ENCODE results near the gene MBTPS1. TPM values are rescaled to one million over a fixed set of nuclear protein-coding genes. Genes with fewer than 3 reads are reported as not detected.

MBTPS1 gene
- total RNA-seq, 4 donors from 2014 or later: 70.0 to 116 (median 86.5) TPM

DNA sequence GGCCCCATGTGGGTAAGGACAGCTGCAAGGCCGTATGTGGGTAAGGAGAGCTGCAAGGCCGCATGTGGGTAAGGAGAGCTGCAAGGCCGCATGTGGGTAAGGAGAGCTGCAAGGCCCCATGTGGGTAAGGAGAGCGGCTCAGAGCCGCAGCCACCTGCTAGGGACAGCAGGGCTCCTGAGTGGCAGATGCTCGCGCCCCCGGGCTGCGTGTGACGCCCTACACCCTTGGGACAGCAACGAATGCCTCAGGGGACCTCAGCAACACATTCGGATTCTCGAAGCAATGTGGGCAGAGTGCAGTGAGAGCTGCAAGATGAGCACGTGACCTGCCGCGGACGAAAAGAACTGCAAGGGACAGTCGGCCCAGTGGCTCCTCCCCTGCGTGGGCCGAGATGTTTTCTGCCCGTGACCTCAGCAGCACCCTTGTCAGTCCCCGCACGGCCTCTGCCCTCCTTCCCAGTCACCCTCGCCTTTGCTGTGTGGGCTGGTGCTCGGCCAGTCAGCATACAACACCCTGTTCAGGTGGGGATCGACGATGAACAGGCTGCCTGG lies 64.6 kb downstream of the MBTPS1 start:
- TF ChIP-seq EP300 (IDR thresholded peaks at IDR 0.05) (no peak), POLR2A (IDR thresholded peaks at IDR 0.05) (no peak), POLR2AphosphoS5 (IDR thresholded peaks at IDR 0.05) (no peak)
- TF ChIP-seq, protein P1, sequence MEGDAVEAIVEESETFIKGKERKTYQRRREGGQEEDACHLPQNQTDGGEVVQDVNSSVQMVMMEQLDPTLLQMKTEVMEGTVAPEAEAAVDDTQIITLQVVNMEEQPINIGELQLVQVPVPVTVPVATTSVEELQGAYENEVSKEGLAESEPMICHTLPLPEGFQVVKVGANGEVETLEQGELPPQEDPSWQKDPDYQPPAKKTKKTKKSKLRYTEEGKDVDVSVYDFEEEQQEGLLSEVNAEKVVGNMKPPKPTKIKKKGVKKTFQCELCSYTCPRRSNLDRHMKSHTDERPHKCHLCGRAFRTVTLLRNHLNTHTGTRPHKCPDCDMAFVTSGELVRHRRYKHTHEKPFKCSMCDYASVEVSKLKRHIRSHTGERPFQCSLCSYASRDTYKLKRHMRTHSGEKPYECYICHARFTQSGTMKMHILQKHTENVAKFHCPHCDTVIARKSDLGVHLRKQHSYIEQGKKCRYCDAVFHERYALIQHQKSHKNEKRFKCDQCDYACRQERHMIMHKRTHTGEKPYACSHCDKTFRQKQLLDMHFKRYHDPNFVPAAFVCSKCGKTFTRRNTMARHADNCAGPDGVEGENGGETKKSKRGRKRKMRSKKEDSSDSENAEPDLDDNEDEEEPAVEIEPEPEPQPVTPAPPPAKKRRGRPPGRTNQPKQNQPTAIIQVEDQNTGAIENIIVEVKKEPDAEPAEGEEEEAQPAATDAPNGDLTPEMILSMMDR (IDR thresholded peaks at IDR 0.05): no peak
- Histone ChIP-seq H3K4me3 (no peak overlapping the region), H3K27ac (no peak overlapping the region), H3K4me1 (no peaks in the 10 kb centered on the region), H3K9me3 (no peaks in the 10 kb centered on the region), H3K27me3 (no peaks in the 10 kb centered on the region), H3K36me3 (peaks cover 92% of the 10 kb centered on the region)
- peak; percentile 40 to 74 for DNase-seq (ENCODE audit: low spot score in 2 of 2)
- 89% methylated on average over 27 of the region's 27 CpGs for WGBS

DNA sequence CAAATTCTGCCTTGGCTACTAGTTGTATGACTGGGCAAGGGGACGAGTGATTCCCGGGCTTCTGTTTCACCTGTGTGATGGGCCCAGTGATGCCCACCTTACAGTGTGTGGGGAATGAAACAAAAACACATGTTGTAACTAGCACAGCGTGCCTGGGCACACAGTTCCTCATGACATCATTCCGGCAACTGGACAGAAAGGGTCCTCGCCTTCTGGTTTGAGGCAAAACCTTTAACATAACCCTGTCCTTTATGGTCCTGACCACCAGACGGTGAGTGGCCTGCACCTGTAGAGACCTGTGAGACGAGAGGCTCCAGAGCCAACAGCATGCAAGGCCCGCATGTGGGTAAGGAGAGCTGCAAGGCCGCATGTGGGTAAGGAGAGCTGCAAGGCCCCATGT lies 66.4 kb downstream of the MBTPS1 start:
- Histone ChIP-seq H3K4me1 (no peaks in the 10 kb centered on the region), H3K9me3 (no peaks in the 10 kb centered on the region), H3K27me3 (no peaks in the 10 kb centered on the region), H3K27ac (no peak overlapping the region), H3K36me3 (peaks cover 74% of the 10 kb centered on the region), H3K4me3 (no peak overlapping the region)
- DNase-seq (ENCODE audit: low spot score in 2 of 2): peak in 1 of 2 donors; percentile 39
- 93% methylated on average over 9 of the region's 9 CpGs for WGBS
- TF ChIP-seq POLR2AphosphoS5 (IDR thresholded peaks at IDR 0.05) (no peak), EP300 (IDR thresholded peaks at IDR 0.05) (no peak), POLR2A (IDR thresholded peaks at IDR 0.05) (no peak)
- TF ChIP-seq, protein P1 (IDR thresholded peaks at IDR 0.05): no peak

DNA sequence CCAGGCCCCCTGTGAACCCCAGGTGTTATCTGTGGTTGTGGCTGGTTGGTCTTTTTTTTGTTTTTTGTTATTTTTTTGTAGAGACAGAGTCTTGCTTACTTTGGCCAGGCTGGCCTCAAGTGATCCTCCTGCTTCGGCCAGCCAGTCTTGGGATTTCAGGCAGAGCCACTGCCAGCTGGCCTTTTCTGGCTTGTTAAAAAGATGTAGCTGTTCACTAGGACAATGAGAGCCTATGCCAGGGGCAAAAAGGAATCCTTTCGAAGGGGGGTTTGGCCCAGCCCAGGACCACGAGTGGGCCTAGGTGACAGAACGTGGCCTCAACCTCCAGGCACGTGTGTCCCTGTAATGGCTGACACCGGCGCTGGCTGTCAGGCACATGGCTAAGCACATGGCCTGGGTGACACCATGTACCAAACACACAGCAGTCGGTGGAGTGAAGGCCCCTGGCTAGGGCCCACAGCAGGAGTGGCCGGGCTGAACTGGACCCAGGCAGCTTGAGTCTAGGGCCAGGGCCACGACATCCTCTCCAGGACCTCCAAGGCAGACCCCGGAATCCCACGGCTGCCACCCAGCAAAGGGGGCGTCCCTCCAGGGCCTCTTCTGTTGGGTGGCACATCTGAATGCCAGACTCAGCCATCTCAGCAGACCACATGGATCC lies 67.2 kb downstream of the MBTPS1 start:
- Histone ChIP-seq H3K36me3 (peaks cover 66% of the 10 kb centered on the region), H3K4me1 (no peaks in the 10 kb centered on the region), H3K27me3 (peaks cover 5% of the 10 kb centered on the region), H3K27ac (no peak overlapping the region), H3K9me3 (no peaks in the 10 kb centered on the region), H3K4me3 (no peak overlapping the region)
- DNase-seq (ENCODE audit: low spot score in 2 of 2): peak in 1 of 2 donors; percentile 53
- TF ChIP-seq, protein P1 (IDR thresholded peaks at IDR 0.05): no peak
- no peak for TF ChIP-seq POLR2A (IDR thresholded peaks at IDR 0.05)
- no peak for TF ChIP-seq POLR2AphosphoS5 (IDR thresholded peaks at IDR 0.05)
- no peak for TF ChIP-seq EP300 (IDR thresholded peaks at IDR 0.05)
- 72% methylated on average over 10 of the region's 13 CpGs for WGBS

DNA sequence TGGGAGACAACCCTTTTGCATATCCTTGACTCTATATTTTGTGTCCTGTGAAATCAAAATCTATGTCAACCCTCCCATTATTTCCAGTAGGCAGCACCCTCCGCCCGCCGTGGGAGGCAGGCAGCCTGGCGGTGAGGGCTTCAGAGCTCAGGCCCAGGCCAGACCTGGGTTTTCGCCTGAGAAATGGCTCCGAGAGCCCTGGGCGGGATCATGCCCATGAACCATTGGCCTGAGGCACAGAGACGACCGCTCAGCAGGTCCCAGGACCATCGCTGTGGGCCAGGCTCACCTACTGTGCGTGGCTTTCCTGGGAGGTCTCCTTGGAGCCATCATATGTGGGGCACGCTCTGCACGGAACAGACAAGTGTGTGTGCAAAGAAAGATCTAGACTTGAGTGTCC lies 67.9 kb downstream of the MBTPS1 start:
- DNase-seq (ENCODE audit: low spot score in 2 of 2): peak in 1 of 2 donors; percentile 37
- TF ChIP-seq, protein P1 (IDR thresholded peaks at IDR 0.05): no peak
- no peak for TF ChIP-seq POLR2AphosphoS5 (IDR thresholded peaks at IDR 0.05)
- TF ChIP-seq EP300 (IDR thresholded peaks at IDR 0.05): no peak
- no peak for TF ChIP-seq POLR2A (IDR thresholded peaks at IDR 0.05)
- no peaks in the 10 kb centered on the region for H3K4me1 ChIP-seq
- no peak overlapping the region for H3K27ac ChIP-seq
- H3K36me3 ChIP-seq: peaks cover 59% of the 10 kb centered on the region
- no peaks in the 10 kb centered on the region for H3K9me3 ChIP-seq
- no peak overlapping the region for H3K4me3 ChIP-seq
- 90% methylated on average over 6 of the region's 13 CpGs for WGBS
- H3K27me3 ChIP-seq: peaks cover 7% of the 10 kb centered on the region

DNA sequence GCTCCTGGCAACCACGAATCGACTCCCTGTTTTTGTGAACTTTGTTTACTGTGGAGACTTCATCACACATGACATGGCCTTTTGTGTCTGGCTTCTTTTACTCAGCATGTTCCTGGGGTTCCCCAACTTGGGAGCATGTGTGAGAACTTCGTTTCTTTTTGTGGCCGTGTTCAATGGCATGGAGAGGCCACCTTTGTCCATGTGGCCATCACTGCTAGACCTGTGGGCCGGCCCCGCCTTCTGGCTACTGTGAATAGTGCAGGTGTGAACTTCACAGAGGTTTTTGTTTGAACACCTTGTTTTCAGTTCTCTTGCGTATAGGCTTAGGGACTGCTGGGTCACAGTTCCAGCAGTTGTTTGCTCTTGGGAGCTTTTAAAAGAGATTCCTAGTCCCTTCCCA lies 68.5 kb downstream of the MBTPS1 start:
- TF ChIP-seq POLR2A (IDR thresholded peaks at IDR 0.05): no peak
- no peak for TF ChIP-seq POLR2AphosphoS5 (IDR thresholded peaks at IDR 0.05)
- peaks cover 4% of the 10 kb centered on the region for H3K4me1 ChIP-seq
- WGBS: 84% methylated on average over 7 of the region's 7 CpGs
- H3K36me3 ChIP-seq: peaks cover 53% of the 10 kb centered on the region
- peaks cover 13% of the 10 kb centered on the region for H3K27me3 ChIP-seq
- no peak overlapping the region for H3K27ac ChIP-seq
- H3K4me3 ChIP-seq: no peak overlapping the region
- DNase-seq (ENCODE audit: low spot score in 2 of 2): no peak
- no peaks in the 10 kb centered on the region for H3K9me3 ChIP-seq

All from suprapubic skin (tissue), 4 donors.